GM19193 (cell line): Measurements from ENCODE around the gene PCBP3.

ENCODE experiments used
- POLR2A ChIP-seq: IDR thresholded peaks from 4 replicates; pipeline ENCODE4 v1.6.1; 2011; ENCODE audit not compliant: insufficient read depth, insufficient read length; ENCODE audit errors: extremely low read depth

Gene PCBP3

GRCh38 chr21:45630876-45631275 lies 12.6 kb upstream of the PCBP3 start:
- no peak for TF ChIP-seq POLR2A

- TF ChIP-seq POLR2A: no peak
Measured at GRCh38 chr21:45631540-45631939, 12.0 kb upstream of the PCBP3 start.

- no peak for TF ChIP-seq POLR2A
Measured at GRCh38 chr21:45632160-45632559, 11.4 kb upstream of the PCBP3 start.

GRCh38 chr21:45632637-45633251 lies 10.8 kb upstream of the PCBP3 start:
- TF ChIP-seq POLR2A: no peak

GRCh38 chr21:45634511-45635183 lies 8.9 kb upstream of the PCBP3 start:
- no peak for TF ChIP-seq POLR2A

GRCh38 chr21:45635271-45636151 lies 8.0 kb upstream of the PCBP3 start:
- no peak for TF ChIP-seq POLR2A

GRCh38 chr21:45636459-45636858 lies 7.1 kb upstream of the PCBP3 start:
- no peak for TF ChIP-seq POLR2A

- no peak for TF ChIP-seq POLR2A
Measured at GRCh38 chr21:45636951-45637646, 6.4 kb upstream of the PCBP3 start.

- no peak for TF ChIP-seq POLR2A
Measured at GRCh38 chr21:45637883-45638282, 5.6 kb upstream of the PCBP3 start.

- TF ChIP-seq POLR2A: no peak
Measured at GRCh38 chr21:45638707-45639106, 4.8 kb upstream of the PCBP3 start.

- TF ChIP-seq POLR2A: no peak
Measured at GRCh38 chr21:45639206-45640000, 4.1 kb upstream of the PCBP3 start.

- TF ChIP-seq POLR2A: no peak
Measured at GRCh38 chr21:45640001-45640887, 3.3 kb upstream of the PCBP3 start.

- TF ChIP-seq POLR2A: no peak
Measured at GRCh38 chr21:45640888-45641479, 2.5 kb upstream of the PCBP3 start.

GRCh38 chr21:45641480-45642035 lies 2.0 kb upstream of the PCBP3 start:
- no peak for TF ChIP-seq POLR2A
